Smooth muscle cell (in vitro differentiated cells): ENCODE measurements around the gene PACRG. TPM values are rescaled to one million over a fixed set of nuclear protein-coding genes. Genes with fewer than 3 reads are reported as not detected.

Experiments
- DNase-seq: peaks from one replicate; lab custom pipeline; 2025; ENCODE audit not compliant: unreplicated experiment; lab: John Stamatoyannopoulos, UW
- H2AFZ ChIP-seq: fragments of 200-600 bp; sonication (generic); 2 replicates; pipeline ENCODE4 v1.6.0; 2016; ENCODE audit warnings: antibody characterized with exemption, low read depth, mild to moderate bottlenecking
- H3F3A ChIP-seq: fragments of 200-600 bp; sonication (generic); 2 replicates; pipeline ENCODE4 v1.6.0; 2017; ENCODE audit warnings: antibody characterized with exemption, low read depth
- H3K27ac ChIP-seq: fragments of 200-600 bp; sonication (generic); 2 replicates; pipeline ENCODE4 v1.5.1; 2016; ENCODE audit warnings: low read depth, mild to moderate bottlenecking
- H3K27me3 ChIP-seq: fragments of 200-600 bp; sonication (generic); 2 replicates; pipeline ENCODE4 v1.6.1; 2016; ENCODE audit warnings: low read depth, mild to moderate bottlenecking
- H3K36me3 ChIP-seq: fragments of 200-600 bp; sonication (generic); 2 replicates; pipeline ENCODE4 v1.5.1; 2016; ENCODE audit warnings: low read depth
- H3K4me1 ChIP-seq: fragments of 200-600 bp; sonication (generic); 2 replicates; pipeline ENCODE4 v1.5.1; 2016; ENCODE audit warnings: low read depth
- H3K4me2 ChIP-seq: fragments of 200-600 bp; sonication (generic); 2 replicates; pipeline ENCODE4 v1.6.0; 2016; ENCODE audit warnings: mild to moderate bottlenecking
- H3K4me3 ChIP-seq: fragments of 200-600 bp; sonication (generic); 2 replicates; pipeline ENCODE4 v1.5.1; 2016; ENCODE audit warnings: mild to moderate bottlenecking
- H3K79me2 ChIP-seq: fragments of 200-600 bp; sonication (generic); 2 replicates; pipeline ENCODE4 v1.6.0; 2016; ENCODE audit warnings: low read depth, mild to moderate bottlenecking
- H3K9ac ChIP-seq: fragments of 200-600 bp; sonication (generic); 2 replicates; pipeline ENCODE4 v1.6.0; 2016; ENCODE audit warnings: low read depth
- H3K9me3 ChIP-seq: fragments of 200-600 bp; sonication (generic); replicated peaks from 2 replicates; pipeline ENCODE4 v1.5.1; 2016; ENCODE audit warnings: low read depth
- H4K20me1 ChIP-seq: fragments of 200-600 bp; sonication (generic); 2 replicates; pipeline ENCODE4 v1.6.0; 2016; ENCODE audit warnings: low read depth
- WGBS: methylation state at CpG from one replicate; pipeline ENCODE4 v1.1.7; 2016; ENCODE audit warnings: low lambda C conversion rate; 5-methylcytosine and 5-hydroxymethylcytosine counted together
- polyA plus RNA-seq: library from polyadenylated mRNA; unstranded; fragments of >200 nt; fragmentation: Nextera tagmentation; extraction: Ambion mirVana; gene quantifications from 2 replicates; pipeline ENCODE4 v1.2.1, GENCODE V29; 2016
- total RNA-seq: library from RNA; depleted of rRNA; stranded (reverse); fragments of >200 nt; gene quantifications from 2 replicates; pipeline ENCODE4 v1.2.3, GENCODE V29; 2014
- TF ChIP-seq, protein P1 (sequence below): fragments of 200-600 bp; sonication (generic); IDR thresholded peaks from 2 replicates; pipeline ENCODE4 v1.5.1; 2017; ENCODE audit warnings: borderline replicate concordance, mild to moderate bottlenecking, antibody characterized with exemption; ENCODE audit not compliant: insufficient read depth, poor library complexity, severe bottlenecking

Gene PACRG
- total and polyA plus RNA-seq, 2 experiments from 2014 or later: not detected

GRCh38 chr6:162849269-162849668, 121.5 kb downstream of the PACRG start:
- no peaks in the 10 kb centered on the region for H3K4me1 ChIP-seq
- H3F3A ChIP-seq: no peaks in the 10 kb centered on the region
- H3K9ac ChIP-seq: no peak overlapping the region
- no peak overlapping the region for H3K27ac ChIP-seq
- H3K36me3 ChIP-seq: no peaks in the 10 kb centered on the region
- H3K4me3 ChIP-seq: no peak overlapping the region
- H3K79me2 ChIP-seq: no peaks in the 10 kb centered on the region
- DNase-seq: no peak
- TF ChIP-seq, protein P1, sequence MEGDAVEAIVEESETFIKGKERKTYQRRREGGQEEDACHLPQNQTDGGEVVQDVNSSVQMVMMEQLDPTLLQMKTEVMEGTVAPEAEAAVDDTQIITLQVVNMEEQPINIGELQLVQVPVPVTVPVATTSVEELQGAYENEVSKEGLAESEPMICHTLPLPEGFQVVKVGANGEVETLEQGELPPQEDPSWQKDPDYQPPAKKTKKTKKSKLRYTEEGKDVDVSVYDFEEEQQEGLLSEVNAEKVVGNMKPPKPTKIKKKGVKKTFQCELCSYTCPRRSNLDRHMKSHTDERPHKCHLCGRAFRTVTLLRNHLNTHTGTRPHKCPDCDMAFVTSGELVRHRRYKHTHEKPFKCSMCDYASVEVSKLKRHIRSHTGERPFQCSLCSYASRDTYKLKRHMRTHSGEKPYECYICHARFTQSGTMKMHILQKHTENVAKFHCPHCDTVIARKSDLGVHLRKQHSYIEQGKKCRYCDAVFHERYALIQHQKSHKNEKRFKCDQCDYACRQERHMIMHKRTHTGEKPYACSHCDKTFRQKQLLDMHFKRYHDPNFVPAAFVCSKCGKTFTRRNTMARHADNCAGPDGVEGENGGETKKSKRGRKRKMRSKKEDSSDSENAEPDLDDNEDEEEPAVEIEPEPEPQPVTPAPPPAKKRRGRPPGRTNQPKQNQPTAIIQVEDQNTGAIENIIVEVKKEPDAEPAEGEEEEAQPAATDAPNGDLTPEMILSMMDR: no peak
- H2AFZ ChIP-seq: no peak overlapping the region
- H3K9me3 ChIP-seq: no peaks in the 10 kb centered on the region
- H3K27me3 ChIP-seq: no peaks in the 10 kb centered on the region
- H4K20me1 ChIP-seq: no peaks in the 10 kb centered on the region
- 70% methylated on average over 4 of the region's 4 CpGs for WGBS
- no peak overlapping the region for H3K4me2 ChIP-seq

DNA sequence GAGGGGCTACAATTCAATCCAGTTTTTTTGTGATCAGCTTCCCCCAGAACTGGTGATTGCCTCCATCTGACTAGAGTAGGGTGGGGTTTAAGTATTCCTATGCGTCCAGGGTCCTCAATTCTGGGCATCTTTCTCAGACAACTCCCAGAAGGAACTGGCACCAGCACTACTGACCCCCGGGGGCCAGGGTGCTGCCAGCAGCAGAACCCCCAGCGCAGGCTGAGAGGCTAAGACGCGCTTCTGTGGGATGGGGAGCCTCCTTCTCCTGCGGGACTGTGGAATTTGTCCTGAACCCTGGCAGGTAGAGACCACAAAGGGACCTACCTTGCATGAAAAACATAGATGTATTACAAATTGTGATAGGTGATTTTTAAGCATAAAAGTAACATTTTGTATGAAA, 124.4 kb downstream of the PACRG start:
- H3K4me3 ChIP-seq: no peak overlapping the region
- no peaks in the 10 kb centered on the region for H4K20me1 ChIP-seq
- TF ChIP-seq, protein P1: no peak
- DNase-seq: no peak
- H2AFZ ChIP-seq: no peak overlapping the region
- no peaks in the 10 kb centered on the region for H3K9me3 ChIP-seq
- peaks cover 2% of the 10 kb centered on the region for H3K4me1 ChIP-seq
- no peaks in the 10 kb centered on the region for H3K79me2 ChIP-seq
- 97% methylated on average over 6 of the region's 6 CpGs for WGBS
- no peak overlapping the region for H3K4me2 ChIP-seq
- H3K27me3 ChIP-seq: no peaks in the 10 kb centered on the region
- H3K27ac ChIP-seq: no peak overlapping the region
- no peak overlapping the region for H3K9ac ChIP-seq
- no peaks in the 10 kb centered on the region for H3K36me3 ChIP-seq
- H3F3A ChIP-seq: no peaks in the 10 kb centered on the region

GRCh38 chr6:162852840-162853577, 125.2 kb downstream of the PACRG start:
- TF ChIP-seq, protein P1: no peak

GRCh38 chr6:162854228-162854627, 126.5 kb downstream of the PACRG start:
- TF ChIP-seq, protein P1: no peak
- Histone ChIP-seq H3K27me3 (no peaks in the 10 kb centered on the region), H4K20me1 (no peaks in the 10 kb centered on the region), H3K79me2 (no peaks in the 10 kb centered on the region), H3K9me3 (no peaks in the 10 kb centered on the region), H2AFZ (no peak overlapping the region), H3F3A (no peaks in the 10 kb centered on the region), H3K36me3 (no peaks in the 10 kb centered on the region), H3K9ac (no peak overlapping the region), H3K4me1 (peaks cover 11% of the 10 kb centered on the region), H3K4me3 (no peak overlapping the region), H3K27ac (no peak overlapping the region), H3K4me2 (no peak overlapping the region)
- WGBS: 100% methylated on average over 1 of the region's 1 CpG
- no peak for DNase-seq

More at GRCh38 chr6:162852840-162853577, 125.2 kb downstream of the PACRG start:
- no peaks in the 10 kb centered on the region for H3K36me3 ChIP-seq
- H4K20me1 ChIP-seq: no peaks in the 10 kb centered on the region
- no peak overlapping the region for H3K4me2 ChIP-seq
- peaks cover 10% of the 10 kb centered on the region for H3K4me1 ChIP-seq
- no peaks in the 10 kb centered on the region for H3K27me3 ChIP-seq
- H2AFZ ChIP-seq: no peak overlapping the region
- H3K79me2 ChIP-seq: no peaks in the 10 kb centered on the region
- WGBS: 78% methylated on average over 9 of the region's 9 CpGs
- H3K4me3 ChIP-seq: no peak overlapping the region
- no peaks in the 10 kb centered on the region for H3F3A ChIP-seq
- H3K9me3 ChIP-seq: no peaks in the 10 kb centered on the region
- no peak for DNase-seq
- no peak overlapping the region for H3K9ac ChIP-seq
- no peak overlapping the region for H3K27ac ChIP-seq
